DND-41 (cell line): ENCODE results near the gene LRPAP1.

ENCODE experiments used
- ATAC-seq: fragments of 200-7000 bp; cut with Tn5 transposase; 3 replicates; pipeline ENCODE4 v1.9.1; 2021; ENCODE audit warnings: low read depth; ENCODE audit not compliant: insufficient read depth
- DNase-seq: peaks from one replicate; pipeline ENCODE4 v3.0.0-alpha.2; 2020
- H2AFZ ChIP-seq: 2 replicates; pipeline ENCODE4 v1.6.0; 2012; ENCODE audit warnings: low read depth, low read length
- H3K27ac ChIP-seq: 2 replicates; pipeline ENCODE4 v1.5.1; 2012; ENCODE audit warnings: low read length, inconsistent platforms
- H3K27me3 ChIP-seq: fragments of 200-600 bp; sonication (generic); 2 replicates; pipeline ENCODE4 v1.6.0; 2012; ENCODE audit warnings: low read length, mild to moderate bottlenecking, inconsistent platforms; ENCODE audit not compliant: insufficient read depth, poor library complexity
- H3K36me3 ChIP-seq: 2 replicates; pipeline ENCODE4 v1.5.1; 2012; ENCODE audit warnings: low read length, inconsistent platforms; ENCODE audit not compliant: insufficient read depth
- H3K4me1 ChIP-seq: 2 replicates; pipeline ENCODE4 v1.5.1; 2012; ENCODE audit warnings: mild to moderate bottlenecking, low read length; ENCODE audit not compliant: insufficient read depth
- H3K4me2 ChIP-seq: 2 replicates; pipeline ENCODE4 v1.6.0; 2012; ENCODE audit warnings: mild to moderate bottlenecking, moderate library complexity, low read length, inconsistent platforms; ENCODE audit not compliant: insufficient read depth
- H3K4me3 ChIP-seq, 2 experiments: fragments of 200-600 bp in 1 of 2; shearing (Covaris generic) in 1 of 2; 2 replicates each; pipeline ENCODE4 v1.5.1; 2012 to 2016; ENCODE audit warnings: inconsistent platforms in 2 of 2, low read length in 2 of 2, mild to moderate bottlenecking in 2 of 2, low read depth in 1 of 2, moderate library complexity in 1 of 2
- H3K79me2 ChIP-seq: 2 replicates; pipeline ENCODE4 v1.6.0; 2012; ENCODE audit warnings: low read length, inconsistent platforms; ENCODE audit not compliant: insufficient read depth
- H3K9ac ChIP-seq: 2 replicates; pipeline ENCODE4 v1.6.0; 2012; ENCODE audit warnings: low read depth, mild to moderate bottlenecking, inconsistent platforms, low read length, moderate library complexity
- H3K9me3 ChIP-seq: 2 replicates; pipeline ENCODE4 v1.5.1; 2012; ENCODE audit warnings: low read length, moderate library complexity, mild to moderate bottlenecking, inconsistent platforms; ENCODE audit not compliant: insufficient read depth, severe bottlenecking
- H4K20me1 ChIP-seq: 2 replicates; pipeline ENCODE4 v1.6.0; 2012; ENCODE audit warnings: low read length; ENCODE audit not compliant: insufficient read depth
- CTCF ChIP-seq: IDR thresholded peaks from 2 replicates; pipeline ENCODE4 v1.5.1; 2012; ENCODE audit warnings: borderline replicate concordance, low read length, moderate library complexity, mild to moderate bottlenecking; ENCODE audit not compliant: poor library complexity, severe bottlenecking; ENCODE audit errors: extremely low read depth
- EZH2 ChIP-seq: IDR thresholded peaks from 3 replicates; pipeline ENCODE4 v1.6.1; 2012; ENCODE audit warnings: borderline replicate concordance, low read depth, mild to moderate bottlenecking, moderate library complexity, low read length, inconsistent platforms; ENCODE audit not compliant: severe bottlenecking

LRPAP1 gene

GRCh38 chr4:3532751-3533422, 665 bp upstream of the LRPAP1 start:
- Histone ChIP-seq H3K9ac (peak overlapping the region; percentile 75), H3K79me2 (peaks cover 41% of the 10 kb centered on the region), H3K4me2 (peak overlapping the region; percentile 97), H3K36me3 (peaks cover 22% of the 10 kb centered on the region), H3K27me3 (no peaks in the 10 kb centered on the region), H3K4me3 (peak overlapping the region in 1 of 2 experiments; percentile 67; a peak in 2 of 4 replicates), H2AFZ (peak overlapping the region; percentile 67), H3K9me3 (no peaks in the 10 kb centered on the region), H3K27ac (no peak overlapping the region), H4K20me1 (peaks cover 37% of the 10 kb centered on the region), H3K4me1 (peaks cover 41% of the 10 kb centered on the region)
- DNase-seq (no peak), ATAC-seq (no peak)
- TF ChIP-seq CTCF, result no peak
- TF ChIP-seq EZH2, result no peak

GRCh38 chr4:3531318-3531878, 824 bp downstream of the LRPAP1 start:
- Histone ChIP-seq H3K9ac (peak overlapping the region; percentile 75), H3K4me2 (peak overlapping the region; percentile 97), H3K9me3 (no peaks in the 10 kb centered on the region), H3K27ac (peak overlapping the region; percentile 72), H3K36me3 (peaks cover 30% of the 10 kb centered on the region), H2AFZ (peak overlapping the region; percentile 84; the same call in 1 of the 2 replicates), H3K27me3 (no peaks in the 10 kb centered on the region), H3K4me3 (peak overlapping the region; percentile 51 to 67; a peak in 3 of 4 replicates), H4K20me1 (peaks cover 51% of the 10 kb centered on the region), H3K79me2 (peaks cover 56% of the 10 kb centered on the region), H3K4me1 (peaks cover 42% of the 10 kb centered on the region)
- TF ChIP-seq EZH2, result no peak
- TF ChIP-seq CTCF, result no peak
- DNase-seq (no peak), ATAC-seq (no peak; the same call in 2 of the 3 replicates)

GRCh38 chr4:3530663-3531254, 1.5 kb downstream of the LRPAP1 start:
- peak overlapping the region; percentile 51 to 67; a peak in 3 of 4 replicates for H3K4me3 ChIP-seq
- peak overlapping the region; percentile 75 for H3K9ac ChIP-seq
- peak overlapping the region; percentile 97 for H3K4me2 ChIP-seq
- no peak overlapping the region for H2AFZ ChIP-seq
- no peaks in the 10 kb centered on the region for H3K27me3 ChIP-seq
- H3K9me3 ChIP-seq, result no peaks in the 10 kb centered on the region
- DNase-seq (no peak), ATAC-seq (no peak)
- H3K27ac ChIP-seq, result peak overlapping the region; percentile 72
- peaks cover 42% of the 10 kb centered on the region for H3K4me1 ChIP-seq
- peaks cover 57% of the 10 kb centered on the region for H4K20me1 ChIP-seq
- H3K79me2 ChIP-seq, result peaks cover 61% of the 10 kb centered on the region
- no peak for TF ChIP-seq EZH2
- no peak for TF ChIP-seq CTCF
- H3K36me3 ChIP-seq, result peaks cover 33% of the 10 kb centered on the region
